Sciatic nerve (tissue), 2 donors: ENCODE results near the gene KCNMB1. TPM values are rescaled to one million over a fixed set of nuclear protein-coding genes. Genes with fewer than 3 reads are reported as not detected.

Experiments
- ATAC-seq: fragments of 200-7000 bp; cut with Tn5 transposase; one replicate; pipeline ENCODE4 v1.9.1; 2020; ENCODE audit warnings: mild to moderate bottlenecking, moderate library complexity
- DNase-seq: peaks from one replicate; pipeline ENCODE4 v3.0.0-alpha.2; 2020; ENCODE audit warnings: low spot score
- intact Hi-C: fragments of 100-400 bp; cut with DNase I; formaldehyde crosslinking; loops from one replicate; pipeline ENCODE4 v1.14.2; 2022
- total RNA-seq: library from RNA; stranded (reverse); fragmentation: NEBNext Ultra II Directional; extraction: Animal tissue kit (Norgen Biotek cat#: 25700); gene quantifications from one replicate; pipeline ENCODE4 v1.2.1, GENCODE V29; 2021
- donor health status: DM: no; HTN: no; CAD: no.
- donor health status: DM: no; HTN: no; CAD: no.

KCNMB1 gene
- total RNA-seq, 1 donor from 2014 or later: 1.4 TPM

DNA sequence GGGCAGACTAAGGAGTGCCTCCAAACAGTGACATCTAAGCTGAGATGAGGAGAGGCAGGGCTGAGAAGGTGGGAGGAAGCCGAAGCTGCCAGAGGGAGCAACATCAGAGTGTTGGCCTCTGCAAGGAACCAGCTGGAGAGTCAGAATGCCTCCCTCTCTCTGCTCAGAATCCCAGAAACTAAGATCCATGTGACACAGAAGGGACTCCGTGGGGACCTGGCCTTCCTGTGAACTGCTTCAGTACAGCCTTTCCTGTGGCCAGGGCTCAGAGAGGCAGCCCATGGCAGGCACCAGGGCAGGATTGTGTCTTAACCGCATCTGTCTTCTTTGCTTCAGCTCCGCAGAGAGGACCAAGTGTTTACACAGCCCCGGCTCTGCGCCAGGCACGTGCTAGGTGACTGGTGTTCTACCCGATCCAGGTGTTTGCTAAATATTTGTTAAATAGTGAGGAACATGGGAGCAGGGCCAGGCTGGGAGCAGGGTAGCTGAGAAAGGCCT, 33.5 kb downstream of the KCNMB1 start:
- intact Hi-C loops: no loop called here
- ATAC-seq: peak; percentile 35
- no peak for DNase-seq

DNA sequence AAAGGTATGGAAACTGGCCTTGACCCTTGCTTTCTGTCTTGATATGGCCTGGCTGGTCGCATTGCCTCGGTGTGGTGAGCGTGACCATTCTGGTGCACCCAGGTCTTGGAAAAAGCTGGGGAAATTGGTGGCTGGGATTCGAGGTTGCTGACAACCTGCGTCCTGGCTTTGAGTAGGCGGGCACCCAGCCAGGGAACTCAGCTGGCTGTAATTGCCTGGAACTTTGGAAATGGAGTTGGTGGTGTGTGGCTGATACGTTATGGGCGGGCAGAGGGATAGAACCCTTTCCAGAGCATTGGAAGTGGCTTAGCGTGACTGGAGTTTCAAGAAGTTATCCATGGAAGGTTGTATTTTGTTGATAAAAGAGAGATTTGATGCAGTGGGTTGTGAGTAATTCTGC, 35.2 kb downstream of the KCNMB1 start:
- no peak for DNase-seq
- intact Hi-C loops: no loop called here

DNA sequence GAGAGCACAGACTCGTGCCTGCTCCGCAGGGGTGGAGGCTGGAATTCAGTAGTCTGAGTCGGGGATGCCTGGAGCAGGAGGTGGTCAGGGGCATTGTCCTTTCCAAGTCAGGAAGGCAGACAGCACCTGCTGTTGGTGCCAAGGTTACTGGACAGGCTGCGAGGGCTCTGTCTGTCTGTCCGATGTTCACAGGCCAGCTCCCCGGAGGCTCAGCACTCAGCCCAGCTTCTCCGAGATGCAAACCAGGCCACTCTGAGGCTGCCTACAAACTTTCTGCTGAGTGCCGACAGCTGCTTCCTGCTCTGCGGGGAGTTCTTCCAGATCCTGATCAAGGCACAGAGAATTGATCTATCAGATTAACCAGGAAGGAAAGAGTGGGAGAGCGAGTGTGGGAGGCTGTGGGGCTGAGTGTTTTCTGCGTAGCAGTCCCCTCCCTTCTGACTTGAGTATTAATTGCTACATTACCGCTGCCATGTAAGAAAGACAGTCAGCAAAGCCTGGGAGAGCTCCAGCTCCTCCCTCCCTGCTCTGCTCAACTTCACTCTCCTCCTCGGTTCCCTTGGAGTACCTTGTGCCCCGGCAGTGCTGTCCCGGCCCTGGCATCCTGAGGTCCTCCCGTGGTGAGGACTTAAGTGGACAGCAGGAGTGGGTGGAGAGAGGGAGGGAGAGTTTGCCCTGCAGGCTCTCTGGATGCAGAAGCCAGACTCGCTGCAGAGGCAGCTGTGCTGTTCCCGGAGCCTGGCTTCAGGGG, 36.0 kb downstream of the KCNMB1 start:
- no peak for DNase-seq
- ATAC-seq: peak; percentile 35

More for the DNA sequence above, 35.2 kb downstream of the KCNMB1 start:
- no peak for ATAC-seq

DNA sequence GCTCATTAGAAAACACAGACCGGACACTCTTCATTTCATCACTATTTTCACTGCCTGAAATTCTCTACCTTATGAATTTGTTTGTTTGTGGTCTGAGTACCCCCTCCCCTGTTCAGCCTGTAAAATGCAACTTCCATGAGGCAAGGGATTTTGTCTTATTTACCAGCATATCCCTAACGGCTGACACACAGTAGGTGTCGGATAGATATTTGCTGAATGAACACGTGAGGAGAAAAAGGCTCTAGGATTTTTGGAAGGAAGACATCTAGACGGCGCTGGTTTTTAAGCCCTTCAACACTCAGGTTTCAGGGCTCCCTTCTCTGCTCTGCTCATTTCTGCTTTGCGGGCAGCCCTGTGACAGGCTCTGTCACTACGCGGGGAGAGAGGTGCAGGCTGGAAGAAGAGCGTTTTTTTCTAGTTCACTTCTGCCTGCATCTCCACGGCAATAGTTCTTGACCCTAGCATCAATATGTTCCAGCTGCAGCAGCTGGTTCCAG, 41.0 kb downstream of the KCNMB1 start:
- intact Hi-C loops: no loop called here
- no peak for DNase-seq
- peak; percentile 77 for ATAC-seq

More for the DNA sequence above, 36.0 kb downstream of the KCNMB1 start:
- intact Hi-C loops: no loop called here

DNA sequence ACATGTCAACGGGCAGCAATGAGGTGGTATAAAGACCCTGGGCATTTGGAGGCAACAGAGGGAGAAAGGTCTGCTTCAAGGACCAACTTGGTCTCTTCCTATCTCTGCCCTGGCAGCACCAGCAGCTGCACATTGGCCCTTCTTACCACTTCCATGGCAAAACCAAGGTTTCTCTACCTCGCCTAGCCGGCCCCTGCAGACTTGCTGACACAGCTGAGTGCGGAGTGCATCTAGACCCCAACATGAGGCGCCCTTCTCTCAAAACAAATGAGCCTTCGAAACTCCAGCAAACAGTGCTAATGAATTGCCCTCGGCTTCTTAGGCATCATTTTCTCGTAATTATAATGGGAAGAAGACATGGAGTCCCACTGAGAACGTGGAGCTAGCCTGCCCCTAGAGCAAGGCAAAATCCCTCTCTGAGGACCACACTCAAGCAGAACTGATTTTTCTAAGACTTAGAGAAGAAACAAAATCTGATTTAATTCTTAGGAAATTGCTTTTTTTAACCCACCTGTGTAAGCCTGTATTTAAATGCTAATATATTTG, 42.1 kb downstream of the KCNMB1 start:
- intact Hi-C loops: no loop called here
- ATAC-seq (no peak), DNase-seq (no peak)

DNA sequence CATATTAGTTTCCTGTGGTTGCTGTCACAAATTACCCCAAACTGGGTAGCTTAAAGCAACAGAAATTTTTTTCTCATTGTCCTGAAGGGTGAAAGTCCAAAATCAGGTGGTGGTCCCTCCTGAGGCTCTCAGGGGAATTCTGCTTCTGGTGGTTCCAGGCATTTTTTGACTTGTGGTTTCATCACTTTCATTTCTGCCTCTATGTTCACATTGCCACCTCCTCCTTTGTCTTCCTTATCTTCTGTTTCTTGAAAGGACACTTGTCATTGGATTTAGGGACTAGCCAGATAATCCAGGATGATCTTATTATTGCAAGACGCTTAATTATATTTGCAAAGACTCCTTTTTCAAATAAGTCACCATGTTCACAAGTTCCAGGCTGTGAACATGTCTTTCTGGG, 43.2 kb downstream of the KCNMB1 start:
- intact Hi-C loops: no loop called here
- ATAC-seq (no peak), DNase-seq (no peak)

DNA sequence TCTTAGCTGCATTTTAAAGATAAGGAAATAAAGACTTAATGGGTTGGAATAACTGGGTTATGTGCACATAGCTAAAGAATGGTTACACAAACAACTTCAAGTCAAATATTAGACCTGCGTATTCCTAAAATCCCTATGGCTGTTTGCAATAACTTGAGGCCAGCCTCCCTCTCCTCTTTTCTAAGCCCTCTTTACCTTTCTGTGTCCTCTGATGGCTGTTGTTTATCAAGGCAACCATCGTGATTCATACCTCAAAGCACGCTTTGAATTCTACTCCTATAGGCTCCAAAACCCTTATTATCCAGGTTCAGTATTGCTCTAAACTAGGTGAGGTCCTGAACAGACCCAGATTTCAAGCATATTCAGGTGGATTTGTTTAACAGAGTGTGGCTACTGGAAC, 46.0 kb downstream of the KCNMB1 start:
- no peak for ATAC-seq
- no peak for DNase-seq
- intact Hi-C loops: no loop called here

DNA sequence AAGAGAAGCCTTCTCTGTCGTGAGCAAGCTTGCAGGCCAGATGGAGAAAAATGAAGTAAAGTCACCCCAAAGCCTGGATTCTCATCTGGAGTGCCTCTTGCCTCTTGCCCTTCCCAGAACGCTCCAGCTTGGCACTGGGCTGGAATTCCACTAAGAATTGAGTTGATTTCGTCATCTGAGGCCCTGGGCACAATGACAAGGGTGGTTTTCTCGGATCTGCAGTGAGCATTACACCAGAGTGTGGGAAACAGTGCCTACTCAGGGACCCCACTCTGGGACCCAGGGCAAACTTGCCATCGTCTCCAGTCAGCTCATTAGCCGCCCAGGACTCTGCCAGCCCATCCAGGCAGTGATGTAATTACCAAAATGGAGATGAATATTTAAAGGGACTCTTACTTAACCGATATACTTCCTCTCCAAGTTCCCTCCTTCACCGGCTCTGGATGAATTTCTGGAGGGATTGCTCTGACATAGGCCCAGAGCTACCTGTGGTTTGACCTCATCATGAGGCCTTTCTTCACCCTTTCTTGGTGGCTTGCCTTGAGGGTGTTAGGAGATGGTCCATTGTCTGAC, 46.9 kb downstream of the KCNMB1 start:
- ATAC-seq: peak; percentile 39
- intact Hi-C loops: no loop called here
- no peak for DNase-seq

DNA sequence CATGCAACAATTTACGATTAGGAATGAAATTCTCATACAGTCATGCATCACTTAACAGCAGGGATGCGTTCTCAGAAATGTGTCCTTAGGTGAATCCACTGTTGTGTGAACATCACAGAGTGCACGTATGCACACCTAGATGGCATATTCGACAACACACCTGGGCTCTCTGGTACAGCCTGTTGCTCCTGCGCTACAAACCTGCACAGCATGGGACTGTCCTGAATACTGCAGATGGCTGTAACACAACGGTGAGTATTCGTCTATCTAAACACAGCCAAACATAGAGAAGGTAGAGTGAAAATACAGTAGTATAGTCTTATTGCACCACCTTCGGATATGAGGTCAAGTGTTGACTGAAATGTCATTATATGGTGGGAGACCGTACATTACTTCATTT, 47.6 kb downstream of the KCNMB1 start:
- DNase-seq (no peak), ATAC-seq (no peak)
- intact Hi-C loops: no loop called here

DNA sequence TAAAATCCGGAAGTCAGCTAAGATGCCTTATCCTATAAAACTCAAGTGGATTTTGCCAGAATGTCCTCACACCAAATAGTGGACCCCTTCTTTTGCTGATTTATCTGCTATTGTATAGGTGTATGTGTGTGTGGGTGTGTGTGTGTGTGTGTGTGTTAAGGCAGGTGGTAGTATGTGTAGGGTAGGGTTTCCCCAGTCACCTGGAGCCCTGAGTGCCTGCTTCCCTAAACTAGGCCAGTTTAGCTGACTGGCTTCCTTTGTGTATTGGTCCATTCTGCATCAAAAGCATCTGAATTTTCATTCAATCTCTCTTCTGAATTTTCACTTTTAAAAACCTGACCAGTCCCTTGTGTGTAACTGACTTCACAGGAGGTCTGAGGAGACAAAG, 49.4 kb downstream of the KCNMB1 start:
- ATAC-seq (no peak), DNase-seq (no peak)
- intact Hi-C loops: no loop called here

DNA sequence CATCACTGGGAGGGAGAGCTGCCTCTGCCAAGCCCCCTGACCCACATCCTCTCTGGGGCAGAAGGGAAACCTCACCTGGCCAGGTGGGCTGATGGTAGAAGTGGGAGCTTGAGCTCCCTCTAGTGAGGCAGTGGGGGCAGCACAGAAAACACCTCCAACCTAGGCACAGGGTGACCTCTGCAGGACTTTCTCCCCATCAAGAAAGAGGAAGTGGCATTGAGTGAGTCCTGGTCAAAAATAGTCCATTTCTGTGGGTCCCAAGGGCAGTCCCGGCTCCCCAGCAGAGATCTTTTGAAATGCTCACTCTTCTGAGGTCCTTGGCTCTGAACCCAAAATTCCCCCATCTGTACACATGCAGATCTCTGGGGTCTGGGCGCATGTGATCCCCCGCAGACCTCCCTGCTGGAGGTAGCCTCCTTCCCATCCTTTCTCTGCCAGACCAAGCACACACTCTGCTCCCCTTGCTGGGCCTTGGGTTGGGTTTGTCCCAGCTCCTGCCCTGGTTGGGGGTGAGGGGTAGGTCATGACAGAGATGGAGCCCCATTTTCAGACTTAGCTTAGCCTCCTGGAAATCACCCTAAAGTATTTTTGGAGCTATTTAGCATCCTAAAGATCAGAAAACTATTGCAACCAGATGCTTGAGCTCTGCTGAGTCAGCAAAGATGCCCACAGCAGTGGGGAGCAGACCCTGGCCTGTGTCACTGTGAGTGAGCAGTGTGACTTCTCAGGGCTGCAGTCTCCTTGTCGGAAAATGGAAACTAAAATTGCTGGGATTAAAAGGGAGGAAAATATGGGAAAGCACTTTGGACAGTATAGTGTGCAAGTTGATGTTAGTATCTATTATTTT, 50.0 kb downstream of the KCNMB1 start:
- DNase-seq: no peak
- ATAC-seq: peak; percentile 43
- intact Hi-C loops: no loop called here

DNA sequence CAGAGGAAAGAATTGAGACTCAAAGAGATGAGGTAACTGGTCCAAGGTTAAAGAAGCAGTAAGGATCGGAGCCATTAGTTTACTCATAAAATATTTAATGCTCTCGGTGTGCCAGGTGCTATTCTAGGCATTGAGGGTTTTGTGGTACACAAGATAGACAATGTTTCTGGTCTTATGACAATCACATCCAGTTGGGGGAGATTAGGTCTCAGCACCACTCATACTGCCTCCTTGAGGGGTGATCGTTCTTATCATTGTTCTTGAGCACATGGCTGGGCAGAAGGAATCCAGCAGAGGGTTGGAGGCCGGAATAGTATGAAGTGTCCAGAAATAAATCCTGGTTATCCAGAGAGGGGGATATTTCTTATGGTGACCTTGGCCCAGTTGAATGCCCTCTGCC, 50.9 kb downstream of the KCNMB1 start:
- DNase-seq (no peak), ATAC-seq (no peak)
- intact Hi-C loops: no loop called here

DNA sequence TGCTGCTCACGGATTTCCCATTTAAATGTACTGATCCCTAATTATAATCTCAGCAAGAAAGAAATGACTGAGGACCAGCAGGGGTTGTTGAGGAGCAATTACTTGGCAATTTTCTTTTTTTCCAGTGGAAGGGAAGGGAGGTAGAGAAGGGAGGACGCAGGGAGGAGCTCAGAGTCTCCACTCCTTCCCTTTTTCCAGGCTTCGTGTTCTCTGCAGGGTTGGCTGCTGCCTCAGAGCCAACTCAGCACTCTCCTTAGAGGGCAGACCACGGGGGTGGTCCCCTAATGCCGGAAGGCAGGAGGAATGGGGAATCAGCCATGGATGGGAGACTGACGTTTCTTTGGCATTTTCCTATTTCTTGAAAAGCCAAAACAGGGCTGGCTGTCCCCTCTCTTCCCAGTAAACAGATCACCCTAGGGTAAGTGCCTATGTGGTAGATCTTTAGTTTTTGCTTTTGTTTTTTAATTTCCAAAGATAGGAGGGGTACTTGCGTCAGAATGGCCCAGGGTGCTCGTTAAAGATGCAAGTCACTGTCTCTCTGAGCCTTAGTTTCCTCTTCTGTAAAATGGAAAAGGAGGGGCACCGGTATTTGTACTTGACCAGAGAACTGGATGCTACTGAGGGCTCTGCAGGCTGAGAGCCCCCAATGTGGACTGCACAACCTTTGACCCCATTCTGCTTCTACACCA, 52.0 kb downstream of the KCNMB1 start:
- no peak for DNase-seq
- intact Hi-C loops: no loop called here
- ATAC-seq: peak; percentile 52

DNA sequence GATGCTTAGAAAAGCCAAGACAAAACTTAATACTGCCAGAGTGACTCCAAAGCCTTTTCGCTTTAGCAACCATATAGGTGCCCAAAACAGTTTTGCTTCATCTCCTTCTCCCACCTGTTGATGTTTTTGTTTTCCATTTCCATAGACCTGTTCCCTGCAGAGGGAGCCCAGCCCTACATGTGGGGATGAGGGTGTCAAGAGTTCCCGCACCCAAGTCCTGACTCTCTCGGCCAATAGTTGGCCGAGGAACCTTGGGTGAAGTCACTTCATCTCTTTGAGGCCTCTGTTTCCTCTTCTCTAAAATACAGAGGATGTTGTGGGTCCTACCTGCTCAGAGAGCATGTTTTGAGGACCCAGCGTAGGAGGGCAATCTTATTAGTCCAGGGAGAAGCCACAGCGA, 53.1 kb downstream of the KCNMB1 start:
- intact Hi-C loops: no loop called here
- DNase-seq (no peak), ATAC-seq (no peak)

DNA sequence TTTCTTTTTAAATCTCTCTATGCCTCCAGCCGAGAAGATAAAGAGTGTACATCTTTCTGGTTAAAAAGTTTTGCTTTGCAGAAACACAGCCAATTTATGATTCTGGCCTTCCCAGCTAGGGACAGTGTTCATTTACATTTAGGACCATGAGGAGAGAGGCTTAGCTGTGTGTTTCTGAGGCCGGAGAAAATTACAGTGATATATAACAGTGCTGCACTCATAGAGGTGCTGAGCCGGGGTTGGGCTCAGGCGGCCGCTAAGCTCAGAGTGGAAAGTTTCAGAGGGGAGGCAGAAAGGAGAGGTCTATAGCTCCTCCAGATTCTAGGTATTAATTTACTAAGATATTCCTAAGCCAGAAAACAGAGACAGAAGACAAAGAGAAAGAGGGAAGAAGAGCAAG, 54.5 kb downstream of the KCNMB1 start:
- no peak for DNase-seq
- intact Hi-C loops: no loop called here
- ATAC-seq: no peak

DNA sequence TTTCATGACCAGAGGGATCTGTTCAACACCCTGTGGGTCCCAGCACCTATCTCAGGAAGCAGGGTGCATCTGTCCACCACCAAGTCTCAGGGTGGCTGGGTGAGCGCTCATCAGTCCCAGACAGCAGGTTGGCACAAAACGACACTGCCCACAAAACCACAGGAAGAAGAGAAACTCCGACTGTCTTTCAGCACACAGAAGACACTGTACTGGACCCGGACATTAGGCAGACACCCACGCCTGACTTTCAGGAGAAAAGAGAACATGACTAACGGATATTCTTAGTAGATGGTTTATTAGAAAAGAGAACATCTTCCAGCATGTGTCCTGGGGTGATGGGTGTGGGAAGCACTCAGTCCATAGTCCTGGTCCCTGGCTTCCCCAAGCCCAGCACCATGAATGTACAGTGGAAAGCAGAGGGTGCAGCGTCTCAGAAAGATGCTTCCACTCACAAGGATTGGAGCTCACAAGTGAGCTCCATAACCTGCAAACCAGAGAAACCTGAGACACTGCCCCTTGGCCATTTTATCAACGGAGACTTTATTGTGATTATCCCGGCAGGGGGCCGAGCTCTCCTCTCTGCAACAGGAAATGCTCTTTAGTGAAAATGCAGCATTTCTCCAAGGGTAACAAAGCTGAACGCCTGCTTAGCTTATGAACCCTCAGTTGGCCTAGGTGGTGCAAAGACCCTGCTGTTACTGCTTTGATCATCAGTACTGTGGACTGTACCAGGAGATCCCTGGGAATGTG, 55.8 kb downstream of the KCNMB1 start:
- intact Hi-C loops: no loop called here
- ATAC-seq: no peak
- no peak for DNase-seq

DNA sequence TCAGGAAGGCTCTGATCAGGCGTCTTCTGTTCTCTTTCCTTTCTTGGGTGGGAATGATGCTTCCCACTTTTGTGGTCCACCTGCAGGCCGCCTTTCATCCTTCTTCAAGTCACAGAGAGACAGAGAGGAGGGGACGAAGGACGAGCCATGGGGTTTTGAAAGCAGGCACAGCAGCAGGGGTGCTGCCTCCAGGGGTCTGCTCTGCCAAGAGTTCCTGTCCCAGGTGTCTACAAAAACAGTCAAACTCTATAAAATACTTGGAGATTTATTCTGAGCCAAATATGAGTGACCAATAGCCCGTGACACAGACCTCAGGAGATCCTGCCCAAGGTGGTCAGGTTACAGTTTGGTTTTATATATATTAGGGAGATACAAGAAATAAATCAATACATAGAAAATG, 57.1 kb downstream of the KCNMB1 start:
- DNase-seq (no peak), ATAC-seq (no peak)
- intact Hi-C loops: no loop called here

DNA sequence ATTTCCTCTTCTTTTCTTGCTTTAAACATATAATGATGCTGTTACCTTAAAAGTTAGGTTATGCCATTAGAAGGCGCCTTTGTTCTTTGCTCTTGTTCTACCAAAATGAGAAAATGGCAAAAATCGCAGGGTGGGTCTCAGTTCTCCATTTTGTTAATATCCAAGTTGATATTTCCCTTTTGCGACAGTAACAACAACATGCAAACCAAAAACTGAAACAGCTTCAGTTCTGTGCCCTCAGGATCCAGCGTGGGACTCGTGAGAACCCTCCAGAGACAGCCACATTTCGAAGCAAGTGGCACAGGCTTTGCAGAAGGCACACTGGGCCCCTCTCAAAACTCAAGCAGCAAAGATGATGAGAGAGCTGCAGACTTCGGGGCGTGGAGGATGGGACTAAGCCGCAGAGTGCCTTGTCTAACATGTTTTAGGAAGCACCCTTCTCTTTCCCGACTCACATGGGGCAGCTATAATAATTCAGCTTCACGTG, 58.6 kb downstream of the KCNMB1 start:
- peak; percentile 17 for ATAC-seq
- intact Hi-C loops: no loop called here
- no peak for DNase-seq
